SK-N-SH (cell line): Measurements from ENCODE around the gene FSIP1.

Experiments used
- CTCF ChIP-seq: fragments of 200-600 bp; sonication (generic); IDR thresholded peaks from 2 replicates; pipeline ENCODE4 v1.6.1; 2017; ENCODE audit warnings: antibody characterized with exemption, mild to moderate bottlenecking, moderate library complexity
- EP300 ChIP-seq, 2 experiments: IDR thresholded peaks; 2 replicates each; pipeline versions ENCODE4 v1.4.0 to v1.6.1; 2012; ENCODE audit warnings: borderline replicate concordance in 1 of 2, low read depth in 1 of 2, low read length in 1 of 2
- EZH2phosphoT487 ChIP-seq: fragments of 200-600 bp; sonication (generic); IDR thresholded peaks from 2 replicates; pipeline ENCODE4 v1.6.1; 2017; ENCODE audit warnings: low read depth, mixed run types, mild to moderate bottlenecking, antibody characterized with exemption, moderate library complexity, borderline replicate concordance
- GABPA ChIP-seq: IDR thresholded peaks from 2 replicates; pipeline ENCODE4 v1.4.0; 2012; ENCODE audit warnings: low read depth, mild to moderate bottlenecking
- RAD21 ChIP-seq: IDR thresholded peaks from 2 replicates; pipeline ENCODE4 v1.6.1; 2012; ENCODE audit warnings: mild to moderate bottlenecking, low read length
- RFX5 ChIP-seq: IDR thresholded peaks from 2 replicates; pipeline ENCODE4 v1.6.1; 2012; ENCODE audit warnings: mild to moderate bottlenecking, improper control_type of control experiment, low read length

- TF ChIP-seq CTCF: no peak
- no peak for TF ChIP-seq RFX5
- no peak for TF ChIP-seq EZH2phosphoT487
- no peak for TF ChIP-seq EP300 (IDR thresholded peaks at IDR 0.05; ENCODE audit: borderline replicate concordance in 1 of 2, low read depth in 1 of 2, low read length in 1 of 2)
- no peak for TF ChIP-seq GABPA
- TF ChIP-seq RAD21: no peak
Measured at GRCh38 chr15:39729500-39729899, 53.1 kb downstream of the FSIP1 start.
